T-cell (primary cell): ENCODE measurements around the gene OR2H1. TPM values are rescaled to one million over a fixed set of nuclear protein-coding genes. Genes with fewer than 3 reads are reported as not detected.

Source experiments
- ATAC-seq, 4 experiments: fragments of 200-7000 bp in 3 of 4; fragments of 150-1000 bp in 1 of 4; cut with Tn5 transposase; replicated peaks in 1 of 4; 1 replicate in 3 of 4; 2 replicates in 1 of 4; pipeline ENCODE4 v1.10.0; 2021; ENCODE audit warnings: moderate library complexity in 3 of 4, mild to moderate bottlenecking in 2 of 4, moderate number of reproducible peaks in 1 of 4
- CTCF ChIA-PET, 2 donors: fragments of 300-600 bp; sonication (Branson Sonifier 250); formaldehyde crosslinking; loops; one replicate each; lab custom pipeline; 2022; ENCODE audit warnings: antibody characterized with exemption in 2 of 2; lab: Charles Lee
- POLR2A ChIA-PET, 2 donors: fragments of 300-600 bp; sonication (Branson Sonifier 250); formaldehyde crosslinking; loops; one replicate each; lab custom pipeline; 2022; ENCODE audit warnings: antibody characterized with exemption in 2 of 2; lab: Charles Lee
- DNase-seq, 35 experiments: peaks; one replicate each; pipeline versions ENCODE4 v3.0.0 to v3.0.0-alpha.2; 2013 to 2023
- H3K27ac ChIP-seq: one replicate; pipeline ENCODE4 v1.5.1; 2013; ENCODE audit warnings: low read length
- H3K27me3 ChIP-seq, 2 experiments: replicated peaks in 1 of 2; 1 replicate in 1 of 2; 2 replicates in 1 of 2; pipeline versions ENCODE4 v1.6.1 to v1.7.0; 2013; ENCODE audit warnings: low read length in 1 of 2, mixed read lengths in 1 of 2; ENCODE audit not compliant: control insufficient read depth in 2 of 2, insufficient read depth in 2 of 2; ENCODE audit errors: extremely low read depth in 1 of 2
- H3K36me3 ChIP-seq, 2 donors: 1 replicate in 1 of 2; 2 replicates in 1 of 2; pipeline versions ENCODE4 v1.6.1 to v1.7.0; 2013; ENCODE audit warnings: low read length in 1 of 2; ENCODE audit not compliant: control insufficient read depth in 2 of 2, insufficient read depth in 1 of 2; ENCODE audit errors: extremely low read depth in 1 of 2
- H3K4me1 ChIP-seq, 2 experiments: 1 replicate in 1 of 2; 2 replicates in 1 of 2; pipeline versions ENCODE4 v1.6.1 to v1.7.0; 2013; ENCODE audit warnings: low read length in 2 of 2, mixed read lengths in 1 of 2; ENCODE audit not compliant: insufficient read depth in 2 of 2, control insufficient read depth in 1 of 2; ENCODE audit errors: extremely low read depth in 1 of 2
- H3K4me3 ChIP-seq, 2 donors: 1 replicate in 1 of 2; 2 replicates in 1 of 2; pipeline versions ENCODE4 v1.5.1 to v1.7.0; 2013; ENCODE audit warnings: mild to moderate bottlenecking in 2 of 2, low read length in 1 of 2, moderate library complexity in 1 of 2; ENCODE audit not compliant: control insufficient read depth in 1 of 2; ENCODE audit errors: extremely low read depth in 1 of 2
- H3K9me3 ChIP-seq: 2 replicates; pipeline ENCODE4 v1.7.0; 2013
- H3K27ac Mint-ChIP-seq, 2 donors: one replicate each; pipeline ENCODE4 v1.8.0; 2020 to 2021; ENCODE audit warnings: mild to moderate bottlenecking in 2 of 2, mixed read lengths in 2 of 2
- H3K27me3 Mint-ChIP-seq, 2 donors: one replicate each; pipeline ENCODE4 v1.8.0; 2021 to 2022; ENCODE audit warnings: mixed read lengths in 2 of 2
- H3K36me3 Mint-ChIP-seq: one replicate; pipeline ENCODE4 v1.8.0; 2021; ENCODE audit warnings: mixed read lengths
- H3K4me1 Mint-ChIP-seq, 3 donors: one replicate each; pipeline ENCODE4 v1.8.0; 2020 to 2022; ENCODE audit warnings: mixed read lengths in 3 of 3, mild to moderate bottlenecking in 1 of 3
- H3K4me3 Mint-ChIP-seq, 3 donors: one replicate each; pipeline ENCODE4 v1.8.0; 2020 to 2022; ENCODE audit warnings: mild to moderate bottlenecking in 3 of 3, mixed read lengths in 3 of 3, moderate library complexity in 3 of 3
- H3K9me3 Mint-ChIP-seq, 3 donors: one replicate each; pipeline ENCODE4 v1.8.0; 2020 to 2022; ENCODE audit warnings: mixed read lengths in 3 of 3
- WGBS: methylation state at CpG from one replicate; pipeline ENCODE4 v1.1.5; 2013; ENCODE audit warnings: missing lambda C conversion rate; ENCODE audit not compliant: insufficient coverage; 5-methylcytosine and 5-hydroxymethylcytosine counted together
- total RNA-seq, 35 experiments: library from RNA in 6 of 35; stranded (reverse) in 6 of 35; fragments of 120-200 nt in 1 of 35; gene quantifications; one replicate each; pipeline versions ENCODE4 v1.2.1 to v1.2.4 and lab custom pipeline; 2013 to 2026

The OR2H1 gene
- total RNA-seq, 5 donors from 2014 or later (not counting 1 experiment from before 2014, with no cell fraction given) = not detected

- Mint-ChIP-seq H3K9me3 (peaks cover 0 to 5% (median 0%) of the 10 kb centered on the region in 3 donors), H3K36me3 (no peaks in the 10 kb centered on the region), H3K4me3 (no peak overlapping the region), H3K27ac (no peak overlapping the region), H3K4me1 (no peaks in the 10 kb centered on the region), H3K27me3 (peaks cover 18 to 40% of the 10 kb centered on the region in 2 donors)
- Histone ChIP-seq H3K27ac (no peak overlapping the region), H3K27me3 (peaks cover 0 to 26% of the 10 kb centered on the region in 2 experiments), H3K36me3 (no peaks in the 10 kb centered on the region), H3K9me3 (no peaks in the 10 kb centered on the region), H3K4me3 (no peak overlapping the region), H3K4me1 (no peaks in the 10 kb centered on the region)
- ChIA-PET POLR2A (no interaction called here), CTCF (no interaction called here)
- DNase-seq (no peak), ATAC-seq (no peak)
- no CpG with 5 or more reads among the region's 4 CpGs for WGBS
Measured at GRCh38 chr6:29486577-29486976, 29.6 kb downstream of the OR2H1 start.

GRCh38 chr6:29487131-29487530 lies 30.2 kb downstream of the OR2H1 start:
- ChIA-PET POLR2A (no interaction called here), CTCF (no interaction called here)
- H3K27me3 ChIP-seq = peaks cover 0 to 26% of the 10 kb centered on the region in 2 experiments
- H3K27ac Mint-ChIP-seq = no peak overlapping the region
- no peaks in the 10 kb centered on the region for H3K9me3 ChIP-seq
- no peak overlapping the region for H3K27ac ChIP-seq
- peaks cover 0 to 5% (median 0%) of the 10 kb centered on the region in 3 donors for H3K9me3 Mint-ChIP-seq
- no peak overlapping the region for H3K4me3 Mint-ChIP-seq
- no peak for ATAC-seq
- H3K4me3 ChIP-seq = no peak overlapping the region
- no peak for DNase-seq
- no peaks in the 10 kb centered on the region for H3K36me3 Mint-ChIP-seq
- peaks cover 18 to 40% of the 10 kb centered on the region in 2 donors for H3K27me3 Mint-ChIP-seq
- 71% methylated on average over 5 of the region's 5 CpGs for WGBS
- H3K4me1 ChIP-seq = no peaks in the 10 kb centered on the region
- no peaks in the 10 kb centered on the region for H3K36me3 ChIP-seq
- H3K4me1 Mint-ChIP-seq = no peaks in the 10 kb centered on the region

DNA sequence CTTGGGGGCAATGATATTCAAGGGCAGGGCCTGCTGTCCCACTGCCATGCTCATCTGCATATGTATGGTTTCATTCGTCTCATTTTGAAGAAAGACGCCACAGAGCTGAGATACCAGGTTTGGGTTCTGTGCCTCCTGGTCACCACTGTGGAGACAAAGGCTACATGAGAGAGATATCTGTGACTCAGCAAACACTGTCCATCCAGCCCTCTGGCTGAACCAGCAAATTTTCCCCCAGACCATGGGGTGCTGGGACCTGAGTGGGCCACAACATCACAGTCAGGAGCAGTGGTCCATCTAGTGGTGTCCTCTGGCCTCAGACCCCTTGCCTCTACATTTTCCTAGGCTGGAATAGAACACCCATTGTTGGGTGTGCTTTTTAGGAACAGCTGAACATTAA lies 30.7 kb downstream of the OR2H1 start, which contains the start of gene MAS1L:
Gene MAS1L (minus strand): TSS at position 297 of the 400 bp plus-strand sequence. CDS start 54 bp downstream, at position 243.
- no peaks in the 10 kb centered on the region for H3K4me1 ChIP-seq
- 81% methylated on average over 2 of the region's 2 CpGs for WGBS
- CTCF ChIA-PET = no interaction called here
- no peak for DNase-seq
- Mint-ChIP-seq H3K4me3 (no peak within 1 kb of the TSS), H3K27me3 (peaks cover 18 to 40% of the 10 kb centered on the region in 2 donors), H3K9me3 (peaks cover 0 to under 1% (median 0%) of the 10 kb centered on the region in 3 donors), H3K4me1 (no peaks in the 10 kb centered on the region), H3K36me3 (no peaks in the 10 kb centered on the region), H3K27ac (no peak within 1 kb of the TSS)
- no peaks in the 10 kb centered on the region for H3K9me3 ChIP-seq
- ATAC-seq = no peak
- no peak within 1 kb of the TSS for H3K27ac ChIP-seq
- POLR2A ChIA-PET = no interaction called here
- peaks cover 0 to 26% of the 10 kb centered on the region in 2 experiments for H3K27me3 ChIP-seq
- no peak within 1 kb of the TSS for H3K4me3 ChIP-seq
- H3K36me3 ChIP-seq = no peaks in the 10 kb centered on the region

DNA sequence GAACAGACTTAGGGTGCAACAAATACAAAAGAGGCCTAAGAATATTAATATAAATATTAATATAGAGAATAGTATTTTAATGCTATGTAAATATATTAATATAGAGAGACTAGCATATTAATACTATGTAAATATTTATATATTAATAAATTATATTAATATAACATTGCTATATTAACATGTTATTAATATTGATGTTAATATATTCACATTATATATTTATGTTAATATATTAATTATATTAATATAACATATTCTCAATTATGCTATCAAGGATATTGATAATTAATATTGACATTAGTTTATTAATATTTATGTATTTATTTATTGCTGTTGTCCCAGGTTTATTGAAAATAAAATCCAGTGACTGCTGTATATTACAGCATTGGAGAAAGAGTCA lies 31.9 kb downstream of the OR2H1 start:
- Histone ChIP-seq H3K36me3 (no peaks in the 10 kb centered on the region), H3K4me1 (no peaks in the 10 kb centered on the region), H3K9me3 (no peaks in the 10 kb centered on the region), H3K27ac (no peak overlapping the region), H3K4me3 (no peak overlapping the region), H3K27me3 (peaks cover 0 to 26% of the 10 kb centered on the region in 2 experiments)
- DNase-seq = no peak
- CTCF ChIA-PET = no interaction called here
- no peak overlapping the region for H3K27ac Mint-ChIP-seq
- POLR2A ChIA-PET = no interaction called here
- H3K27me3 Mint-ChIP-seq = peaks cover 18 to 35% of the 10 kb centered on the region in 2 donors
- no peak overlapping the region for H3K4me3 Mint-ChIP-seq
- no peaks in the 10 kb centered on the region for H3K4me1 Mint-ChIP-seq
- H3K36me3 Mint-ChIP-seq = no peaks in the 10 kb centered on the region
- no peak for ATAC-seq
- no peaks in the 10 kb centered on the region for H3K9me3 Mint-ChIP-seq

GRCh38 chr6:29489286-29489685 lies 32.3 kb downstream of the OR2H1 start:
- no peak overlapping the region for H3K27ac Mint-ChIP-seq
- H3K4me1 Mint-ChIP-seq = no peaks in the 10 kb centered on the region
- H3K36me3 ChIP-seq = no peaks in the 10 kb centered on the region

DNA sequence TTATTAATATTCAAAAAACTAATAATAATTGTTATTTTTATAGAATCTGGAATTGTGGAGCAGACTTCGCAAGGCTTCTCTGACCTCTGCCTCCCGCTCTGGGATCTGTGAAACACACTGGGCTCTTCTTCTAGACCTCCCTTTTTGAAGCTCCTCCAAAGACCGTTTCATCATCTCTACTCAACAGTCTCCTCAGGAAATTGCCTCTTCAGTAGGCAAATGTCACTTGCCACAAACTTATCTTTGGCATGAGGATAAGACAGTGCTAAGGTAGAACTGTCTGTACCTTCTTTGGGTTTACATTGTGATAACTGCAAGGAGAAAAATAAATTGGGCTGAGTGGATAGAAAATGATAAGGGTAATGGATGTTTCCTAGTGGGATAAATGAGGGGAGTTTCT lies 33.1 kb downstream of the OR2H1 start:
- H3K4me3 ChIP-seq = no peak overlapping the region
- ATAC-seq (no peak), DNase-seq (no peak)
- Mint-ChIP-seq H3K9me3 (no peaks in the 10 kb centered on the region), H3K4me3 (no peak overlapping the region), H3K27me3 (peaks cover 22 to 40% of the 10 kb centered on the region in 2 donors), H3K4me1 (no peaks in the 10 kb centered on the region), H3K36me3 (no peaks in the 10 kb centered on the region), H3K27ac (no peak overlapping the region)
- POLR2A ChIA-PET = no interaction called here
- CTCF ChIA-PET = no interaction called here
- H3K27ac ChIP-seq = no peak overlapping the region
- no CpG with 5 or more reads among the region's 3 CpGs for WGBS
- H3K4me1 ChIP-seq = no peaks in the 10 kb centered on the region
- no peaks in the 10 kb centered on the region for H3K9me3 ChIP-seq
- H3K36me3 ChIP-seq = no peaks in the 10 kb centered on the region
- H3K27me3 ChIP-seq = peaks cover 0 to 26% of the 10 kb centered on the region in 2 experiments

More at GRCh38 chr6:29489286-29489685, 32.3 kb downstream of the OR2H1 start:
- DNase-seq = no peak
- Mint-ChIP-seq H3K4me3 (no peak overlapping the region), H3K9me3 (no peaks in the 10 kb centered on the region), H3K27me3 (peaks cover 18 to 35% of the 10 kb centered on the region in 2 donors), H3K36me3 (no peaks in the 10 kb centered on the region)
- peaks cover 0 to 26% of the 10 kb centered on the region in 2 experiments for H3K27me3 ChIP-seq
- no peak for ATAC-seq
- whole genome bisulfite sequencing = 83% methylated on average over 2 of the region's 8 CpGs
- CTCF ChIA-PET = no interaction called here
- H3K9me3 ChIP-seq = no peaks in the 10 kb centered on the region
- POLR2A ChIA-PET = no interaction called here
- H3K27ac ChIP-seq = no peak overlapping the region
- no peaks in the 10 kb centered on the region for H3K4me1 ChIP-seq
- H3K4me3 ChIP-seq = no peak overlapping the region

- no peaks in the 10 kb centered on the region for H3K9me3 Mint-ChIP-seq
- CTCF ChIA-PET = no interaction called here
- no CpG with 5 or more reads among the region's 2 CpGs for WGBS
- Histone ChIP-seq H3K4me1 (no peaks in the 10 kb centered on the region), H3K4me3 (no peak overlapping the region), H3K36me3 (no peaks in the 10 kb centered on the region), H3K9me3 (no peaks in the 10 kb centered on the region), H3K27me3 (peaks cover 0 to 26% of the 10 kb centered on the region in 2 experiments), H3K27ac (no peak overlapping the region)
- no peak for ATAC-seq
- peaks cover 24 to 42% of the 10 kb centered on the region in 2 donors for H3K27me3 Mint-ChIP-seq
- peak in 2 of 35 experiments; percentile 2 to 7 for DNase-seq
- POLR2A ChIA-PET = interaction anchor here in 1 of 2 donors (0.6 kb wide), 1 partner anchor 1492 kb away, joined by 4 read pairs; no protein-coding TSS in a partner anchor
- H3K27ac Mint-ChIP-seq = no peak overlapping the region
- H3K36me3 Mint-ChIP-seq = no peaks in the 10 kb centered on the region
- no peaks in the 10 kb centered on the region for H3K4me1 Mint-ChIP-seq
- H3K4me3 Mint-ChIP-seq = no peak overlapping the region
Measured at GRCh38 chr6:29490552-29490951, 33.6 kb downstream of the OR2H1 start.
